HuH-7.5 (cell line): ENCODE data around the gene SP8.

ENCODE experiments used
- DNase-seq: peaks from one replicate; pipeline ENCODE4 v3.0.0; 2011; ENCODE audit warnings: low spot score

The SP8 gene

DNA sequence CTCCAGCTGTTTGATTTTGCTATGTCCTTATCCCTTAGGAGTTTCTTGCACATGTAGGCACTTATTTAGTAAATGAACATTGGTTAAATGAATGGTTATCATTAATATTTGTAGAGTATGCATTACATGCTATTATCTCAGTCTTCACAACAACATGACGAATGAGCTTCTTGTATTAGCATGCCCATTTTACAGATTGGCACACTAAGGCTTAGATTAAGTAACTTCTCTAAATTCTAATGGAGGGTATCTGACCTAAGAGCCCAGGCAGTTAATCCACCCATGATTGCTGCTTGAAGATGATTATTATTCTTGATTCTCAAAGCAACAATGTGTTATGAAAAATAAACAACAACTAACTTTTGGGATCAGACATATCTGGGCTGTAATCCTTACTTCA, 32.7 kb downstream of the SP8 start:
- no peak for DNase-seq

- no peak for DNase-seq
Measured at GRCh38 chr7:20749906-20750305, 36.8 kb downstream of the SP8 start.

GRCh38 chr7:20748853-20749252, 37.8 kb downstream of the SP8 start:
- no peak for DNase-seq

DNA sequence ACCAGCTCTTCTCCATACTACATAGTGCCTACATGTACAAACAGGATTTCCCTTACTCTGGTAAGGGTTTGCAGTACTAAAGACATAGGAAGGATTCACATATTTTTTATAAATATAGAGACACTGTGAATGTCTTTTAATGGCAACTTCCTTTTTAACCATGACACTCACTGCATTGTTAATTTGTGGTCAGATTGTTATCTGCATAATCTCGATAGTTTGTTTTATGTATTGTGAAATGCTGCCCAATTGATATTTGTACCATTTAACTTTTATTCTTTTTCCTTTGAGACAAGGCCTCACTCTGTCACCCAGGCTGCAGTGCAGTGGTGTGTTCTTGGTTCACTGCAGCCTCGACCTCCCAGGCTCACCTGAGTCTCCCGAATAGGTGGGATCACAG, 39.7 kb downstream of the SP8 start:
- no peak for DNase-seq

DNA sequence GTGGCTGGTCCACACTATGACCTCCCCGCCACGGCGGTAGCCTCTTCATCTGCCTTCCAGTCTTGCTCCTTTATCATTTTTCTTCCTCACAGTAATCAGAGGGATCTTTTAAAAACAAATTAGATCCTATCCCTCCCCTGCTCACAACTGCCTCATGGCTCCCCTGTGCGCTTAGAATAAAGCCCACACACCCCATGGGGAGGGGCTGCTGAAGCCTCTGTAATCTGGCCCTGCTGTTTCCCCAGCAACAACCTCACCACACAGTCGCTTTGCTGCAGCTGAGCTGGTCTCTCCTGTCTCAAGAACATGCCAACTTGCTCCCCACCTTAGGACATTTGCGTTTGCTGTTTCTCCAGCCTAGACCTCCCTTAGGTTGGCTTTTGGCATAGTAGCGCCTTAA, 41.0 kb downstream of the SP8 start:
- no peak for DNase-seq

- DNase-seq = no peak
Measured at GRCh38 chr7:20744954-20745446, 41.7 kb downstream of the SP8 start.

DNA sequence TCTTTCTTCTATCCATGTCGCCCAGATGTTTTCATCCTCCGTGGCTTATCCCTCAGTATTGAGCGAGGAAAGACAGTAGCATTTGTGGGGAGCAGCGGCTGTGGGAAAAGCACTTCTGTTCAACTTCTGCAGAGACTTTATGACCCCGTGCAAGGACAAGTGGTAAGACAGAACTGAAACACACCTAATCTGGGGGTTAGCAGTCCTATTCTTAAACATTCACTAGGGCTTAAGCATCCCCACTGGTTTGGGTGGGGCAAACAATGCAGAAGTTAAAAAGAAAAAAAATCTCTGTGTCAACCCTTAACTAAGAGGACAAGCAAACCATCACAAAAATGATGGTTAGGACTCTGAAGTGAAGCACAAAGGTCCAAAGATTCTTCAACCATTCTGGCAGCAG, 43.8 kb downstream of the SP8 start:
- DNase-seq = no peak

- DNase-seq = no peak
Measured at GRCh38 chr7:20741801-20742200, 44.9 kb downstream of the SP8 start.

- no peak for DNase-seq
Measured at GRCh38 chr7:20738518-20739481, 47.9 kb downstream of the SP8 start.

- peak; percentile 31 for DNase-seq
Measured at GRCh38 chr7:20737840-20738448, 48.7 kb downstream of the SP8 start.

DNA sequence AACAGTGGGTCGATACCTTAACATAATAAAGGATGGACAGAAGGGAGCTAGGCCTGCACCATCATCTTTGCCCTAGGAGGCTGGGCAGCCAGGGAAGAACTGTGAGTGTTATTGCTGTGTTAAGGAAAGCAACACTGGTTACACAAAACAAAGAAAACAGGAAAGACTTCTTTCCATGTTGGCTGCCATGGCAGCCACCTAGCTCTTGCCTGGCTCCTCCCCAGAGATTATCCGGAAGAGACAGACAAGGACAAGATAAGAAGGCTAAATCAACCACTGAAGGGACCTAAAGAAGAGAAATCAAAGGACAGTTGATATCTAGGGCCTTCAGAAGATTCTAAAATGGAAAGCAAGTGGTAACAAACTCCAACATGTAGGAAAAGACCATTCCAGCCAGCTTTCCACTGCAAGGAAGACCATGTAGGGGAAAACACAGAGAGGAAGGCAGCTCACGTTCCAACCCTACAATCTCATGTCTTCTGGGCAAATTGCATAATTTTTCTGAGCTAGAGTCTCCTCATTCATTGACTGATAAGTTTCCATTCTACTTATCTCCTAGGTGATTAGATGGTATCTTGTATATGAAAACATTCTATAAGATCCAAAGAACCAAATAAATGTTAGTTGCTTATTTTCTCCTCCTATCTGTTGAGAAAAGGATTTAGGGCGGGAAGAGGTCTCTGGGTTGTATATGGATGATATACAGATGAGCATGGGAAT, 51.2 kb downstream of the SP8 start:
- no peak for DNase-seq
